Stomach (tissue), 4 donors: ENCODE measurements around the gene RABGGTB.
"Not testable (repeated sequence)": the region's sequence is repeated elsewhere in the genome, so short reads cannot be mapped to it uniquely, and the experiment has no call there.

Experiments used
- CTCF ChIP-seq, 7 experiments: fragments of 450-650 bp in 4 of 7; fragments of 200-600 bp in 3 of 7; sonication (generic) in 3 of 7; IDR thresholded peaks; one replicate each; pipeline ENCODE4 v1.5.1; 2016 to 2019; ENCODE audit warnings: antibody characterized with exemption in 7 of 7, control low read depth in 2 of 7, mild to moderate bottlenecking in 1 of 7
- EP300 ChIP-seq: sonication (generic); formaldehyde crosslinking; IDR thresholded peaks from one replicate; pipeline ENCODE4 v1.6.1; 2017; ENCODE audit warnings: antibody characterized with exemption
- POLR2A ChIP-seq, 4 donors: fragments of 450-650 bp; IDR thresholded peaks; one replicate each; pipeline ENCODE4 v1.6.1; 2016; ENCODE audit warnings: antibody characterized with exemption in 4 of 4, control low read depth in 2 of 4, mild to moderate bottlenecking in 1 of 4, moderate library complexity in 1 of 4

DNA sequence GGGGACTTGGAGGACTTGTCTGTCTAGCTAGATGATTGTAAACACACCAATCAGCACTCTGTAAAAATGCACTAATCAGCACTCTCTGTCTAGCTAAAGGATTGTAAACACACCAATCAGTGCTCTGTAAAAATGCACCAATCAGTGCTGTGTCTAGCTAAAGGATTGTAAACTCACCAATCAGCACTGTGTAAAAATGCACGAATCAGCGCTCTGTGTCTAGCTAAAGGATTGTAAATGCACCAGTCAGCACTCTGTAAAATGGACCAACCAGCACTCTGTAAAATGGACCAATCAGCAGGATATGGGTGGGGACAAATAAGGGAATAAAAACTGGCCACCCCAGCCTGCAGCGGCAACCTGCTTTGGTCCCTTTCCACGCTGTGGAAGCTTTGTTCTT, 27.5 kb upstream of the RABGGTB start:
- TF ChIP-seq EP300; CTCF (IDR thresholded peaks at IDR 0.05); POLR2A (IDR thresholded peaks at IDR 0.05): not testable (repeated sequence)
